HG03097 (cell line): ENCODE data around the gene ADAMTS16.
"Not testable (repeated sequence)": the region's sequence is repeated elsewhere in the genome, so short reads cannot be mapped to it uniquely, and the experiment has no call there.

Experiments used
- ATAC-seq: cut with Tn5 transposase; IDR thresholded peaks from one replicate; pipeline ENCODE4 v1.9.1; 2021; ENCODE audit not compliant: unreplicated experiment, low FRiP score

ADAMTS16 gene, protein sequence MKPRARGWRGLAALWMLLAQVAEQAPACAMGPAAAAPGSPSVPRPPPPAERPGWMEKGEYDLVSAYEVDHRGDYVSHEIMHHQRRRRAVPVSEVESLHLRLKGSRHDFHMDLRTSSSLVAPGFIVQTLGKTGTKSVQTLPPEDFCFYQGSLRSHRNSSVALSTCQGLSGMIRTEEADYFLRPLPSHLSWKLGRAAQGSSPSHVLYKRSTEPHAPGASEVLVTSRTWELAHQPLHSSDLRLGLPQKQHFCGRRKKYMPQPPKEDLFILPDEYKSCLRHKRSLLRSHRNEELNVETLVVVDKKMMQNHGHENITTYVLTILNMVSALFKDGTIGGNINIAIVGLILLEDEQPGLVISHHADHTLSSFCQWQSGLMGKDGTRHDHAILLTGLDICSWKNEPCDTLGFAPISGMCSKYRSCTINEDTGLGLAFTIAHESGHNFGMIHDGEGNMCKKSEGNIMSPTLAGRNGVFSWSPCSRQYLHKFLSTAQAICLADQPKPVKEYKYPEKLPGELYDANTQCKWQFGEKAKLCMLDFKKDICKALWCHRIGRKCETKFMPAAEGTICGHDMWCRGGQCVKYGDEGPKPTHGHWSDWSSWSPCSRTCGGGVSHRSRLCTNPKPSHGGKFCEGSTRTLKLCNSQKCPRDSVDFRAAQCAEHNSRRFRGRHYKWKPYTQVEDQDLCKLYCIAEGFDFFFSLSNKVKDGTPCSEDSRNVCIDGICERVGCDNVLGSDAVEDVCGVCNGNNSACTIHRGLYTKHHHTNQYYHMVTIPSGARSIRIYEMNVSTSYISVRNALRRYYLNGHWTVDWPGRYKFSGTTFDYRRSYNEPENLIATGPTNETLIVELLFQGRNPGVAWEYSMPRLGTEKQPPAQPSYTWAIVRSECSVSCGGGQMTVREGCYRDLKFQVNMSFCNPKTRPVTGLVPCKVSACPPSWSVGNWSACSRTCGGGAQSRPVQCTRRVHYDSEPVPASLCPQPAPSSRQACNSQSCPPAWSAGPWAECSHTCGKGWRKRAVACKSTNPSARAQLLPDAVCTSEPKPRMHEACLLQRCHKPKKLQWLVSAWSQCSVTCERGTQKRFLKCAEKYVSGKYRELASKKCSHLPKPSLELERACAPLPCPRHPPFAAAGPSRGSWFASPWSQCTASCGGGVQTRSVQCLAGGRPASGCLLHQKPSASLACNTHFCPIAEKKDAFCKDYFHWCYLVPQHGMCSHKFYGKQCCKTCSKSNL

DNA sequence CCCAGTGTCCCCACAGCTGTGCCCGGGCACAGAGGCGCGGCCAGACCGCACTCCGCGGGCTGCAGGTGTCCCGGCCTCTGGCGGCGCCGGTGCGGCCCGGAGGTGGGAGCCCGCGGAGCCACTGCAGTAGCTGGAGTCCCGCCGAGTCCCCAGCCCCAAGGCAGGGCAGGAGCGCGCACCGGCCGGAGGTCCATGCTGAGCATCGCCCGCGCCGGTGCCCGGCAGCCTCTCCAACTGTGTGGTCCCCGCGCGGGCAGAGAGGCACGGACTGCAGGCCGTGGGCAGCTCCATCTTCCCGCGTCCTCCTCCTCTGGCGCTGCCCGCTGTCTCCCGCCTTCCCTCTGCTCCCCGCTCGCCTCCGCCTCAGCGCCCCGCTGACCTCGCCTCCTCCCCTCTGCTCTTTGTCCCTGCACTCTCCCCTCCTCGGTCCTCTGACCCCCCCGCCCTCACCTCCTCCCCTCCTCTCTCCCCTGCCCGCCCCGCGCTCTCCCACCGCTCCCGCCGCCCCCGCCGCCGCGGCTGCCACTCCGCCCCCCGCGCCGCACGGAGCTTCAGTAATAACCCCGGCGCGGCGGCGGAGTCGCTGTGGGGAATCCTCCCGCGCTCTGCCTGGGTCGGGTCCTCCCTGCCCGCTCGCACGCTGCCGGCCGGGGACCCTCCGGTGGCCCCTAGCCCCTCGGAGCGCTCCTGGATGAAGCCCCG, at the start of gene ADAMTS16:
Gene ADAMTS16, plus strand, starts transcription at position 554 of the 702 bp plus-strand sequence. Its CDS starts 138 bp downstream, at position 692.
- no peak for ATAC-seq

DNA sequence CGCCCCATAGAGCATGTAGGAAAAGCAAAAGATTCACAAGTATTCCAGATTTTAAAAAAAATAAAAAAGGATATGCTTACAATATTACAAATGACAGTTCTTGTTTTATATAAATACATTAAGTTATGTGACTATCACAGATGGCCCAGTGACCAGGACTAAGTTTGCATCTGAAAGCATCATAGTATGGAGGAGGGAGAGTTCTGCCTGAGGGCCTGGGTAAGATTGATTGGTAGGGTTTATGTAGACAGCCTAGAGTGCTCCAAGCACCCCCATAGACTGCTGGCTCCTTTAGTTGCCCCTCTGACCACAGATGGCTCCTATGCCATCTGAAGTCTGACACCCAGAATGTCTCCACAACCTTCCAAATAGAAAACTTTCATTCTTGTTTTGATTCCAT, 48.0 kb upstream of the ADAMTS16 start:
- ATAC-seq, result no peak

DNA sequence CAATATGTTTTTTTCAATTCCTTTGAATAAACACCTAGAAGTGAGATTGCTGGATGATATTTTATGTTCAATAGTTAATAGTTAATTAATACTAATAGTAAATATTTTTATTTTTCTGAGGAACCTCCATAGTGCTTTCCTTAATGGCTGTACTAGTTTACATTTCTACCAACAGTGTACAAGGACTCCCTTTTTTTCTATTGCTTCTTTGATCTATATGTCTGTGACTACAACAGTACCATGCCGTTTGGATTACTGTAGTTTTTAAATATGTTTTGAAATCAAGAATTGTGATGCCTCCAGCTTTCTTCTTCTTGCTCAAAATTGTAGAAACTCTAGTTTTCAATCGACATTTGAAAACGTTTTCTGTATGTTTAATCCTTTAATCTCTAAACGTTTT, 39.5 kb upstream of the ADAMTS16 start:
- no peak for ATAC-seq

DNA sequence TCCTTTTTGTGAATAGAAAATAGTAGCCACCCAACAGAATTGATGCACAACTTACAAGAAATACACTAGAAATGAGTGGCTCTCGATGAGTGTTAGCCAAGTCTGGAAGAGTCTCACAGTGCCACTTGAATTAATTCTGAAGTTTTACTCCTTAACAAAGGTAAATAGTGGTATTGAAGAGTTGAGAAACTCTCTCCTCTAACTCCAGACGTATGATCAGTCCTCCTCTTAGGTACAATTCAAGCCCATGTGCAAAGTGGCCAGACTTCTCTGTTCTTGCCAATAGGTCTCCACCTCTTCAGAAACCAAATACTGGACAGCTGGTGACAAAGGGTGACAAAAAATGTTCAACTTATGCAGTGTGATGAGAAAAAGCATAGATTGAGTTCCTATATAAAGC, 38.5 kb upstream of the ADAMTS16 start:
- ATAC-seq, result no peak

DNA sequence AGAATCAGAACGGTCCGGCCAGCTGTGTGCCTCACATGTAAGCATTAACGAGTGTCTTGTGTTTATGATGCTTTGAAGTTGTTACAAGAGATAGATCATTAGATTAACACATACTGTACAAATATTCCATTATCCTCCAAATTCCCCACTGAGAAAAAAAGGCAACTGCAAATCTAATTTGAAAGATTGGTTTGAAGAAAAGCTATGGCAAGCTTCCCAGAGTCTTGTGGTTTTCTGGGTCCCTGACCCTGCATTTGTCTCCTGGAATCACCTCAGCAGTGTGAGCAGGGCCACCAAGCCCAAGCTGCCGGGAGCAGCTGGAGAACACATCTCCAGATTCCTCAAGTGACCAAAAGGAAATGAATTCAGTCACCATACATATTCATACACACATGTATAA, 36.9 kb upstream of the ADAMTS16 start:
- ATAC-seq, result no peak

- no peak for ATAC-seq
These were observed 35.6 kb upstream of the ADAMTS16 start for GRCh38 chr5:5104550-5104949.

DNA sequence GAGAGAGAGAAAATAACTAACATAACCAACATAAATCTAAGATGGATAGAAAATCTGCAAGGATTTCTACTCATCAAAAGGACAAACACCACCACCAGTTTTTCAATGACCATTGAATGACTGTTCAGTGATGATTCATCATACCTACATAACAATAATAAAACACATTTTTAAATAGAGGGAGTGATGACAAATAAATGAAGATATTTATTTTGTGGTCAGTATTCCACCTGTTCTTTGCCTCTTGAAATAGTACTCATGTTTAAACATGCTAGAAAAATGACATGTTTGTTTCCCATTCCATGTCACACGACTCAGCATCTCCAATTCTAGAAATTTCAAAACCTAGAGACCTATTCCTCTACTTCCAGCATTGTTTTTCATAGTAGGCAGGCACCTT, 34.6 kb upstream of the ADAMTS16 start:
- ATAC-seq, result no peak

GRCh38 chr5:5116956-5117355, 23.2 kb upstream of the ADAMTS16 start:
- no peak for ATAC-seq

- no peak for ATAC-seq
These were observed 17.4 kb upstream of the ADAMTS16 start for GRCh38 chr5:5122776-5123175.

GRCh38 chr5:5124231-5124630, 15.9 kb upstream of the ADAMTS16 start:
- ATAC-seq, result no peak

GRCh38 chr5:5126444-5126843, 13.7 kb upstream of the ADAMTS16 start:
- no peak for ATAC-seq

GRCh38 chr5:5128766-5129165, 11.4 kb upstream of the ADAMTS16 start:
- no peak for ATAC-seq

GRCh38 chr5:5132234-5132633, 7.9 kb upstream of the ADAMTS16 start:
- ATAC-seq, result no peak

DNA sequence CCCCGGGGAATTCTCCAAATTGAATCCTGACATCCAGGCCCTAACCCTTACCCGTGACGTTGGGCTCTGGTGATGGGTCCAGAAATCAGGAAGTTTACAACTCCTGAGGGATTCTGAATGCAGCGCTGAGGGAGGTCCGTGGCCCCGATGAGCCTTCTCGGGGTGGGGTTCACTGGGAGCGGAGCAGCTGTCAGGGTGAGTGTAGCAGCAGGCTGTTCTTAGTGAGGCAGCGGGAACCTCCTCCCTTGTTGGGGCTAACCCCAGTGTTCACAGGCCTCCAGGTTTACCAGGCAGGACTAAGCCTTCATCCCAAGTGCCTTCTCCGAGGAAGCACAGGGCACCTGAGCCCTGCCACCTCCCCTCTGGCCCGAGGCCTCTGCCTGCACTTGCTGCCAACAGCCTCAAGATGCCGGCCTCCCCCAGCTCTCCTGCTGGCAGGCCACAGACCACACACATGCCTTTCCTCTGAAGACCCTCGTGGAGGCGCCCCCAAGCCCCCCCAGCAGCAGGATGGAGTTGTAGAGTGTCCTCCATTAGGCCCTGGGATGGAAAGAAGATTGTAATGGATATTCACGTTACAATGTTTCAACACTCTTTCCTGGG, 7.3 kb upstream of the ADAMTS16 start:
- no peak for ATAC-seq

- no peak for ATAC-seq
These were observed 6.0 kb upstream of the ADAMTS16 start for GRCh38 chr5:5134107-5134506.

DNA sequence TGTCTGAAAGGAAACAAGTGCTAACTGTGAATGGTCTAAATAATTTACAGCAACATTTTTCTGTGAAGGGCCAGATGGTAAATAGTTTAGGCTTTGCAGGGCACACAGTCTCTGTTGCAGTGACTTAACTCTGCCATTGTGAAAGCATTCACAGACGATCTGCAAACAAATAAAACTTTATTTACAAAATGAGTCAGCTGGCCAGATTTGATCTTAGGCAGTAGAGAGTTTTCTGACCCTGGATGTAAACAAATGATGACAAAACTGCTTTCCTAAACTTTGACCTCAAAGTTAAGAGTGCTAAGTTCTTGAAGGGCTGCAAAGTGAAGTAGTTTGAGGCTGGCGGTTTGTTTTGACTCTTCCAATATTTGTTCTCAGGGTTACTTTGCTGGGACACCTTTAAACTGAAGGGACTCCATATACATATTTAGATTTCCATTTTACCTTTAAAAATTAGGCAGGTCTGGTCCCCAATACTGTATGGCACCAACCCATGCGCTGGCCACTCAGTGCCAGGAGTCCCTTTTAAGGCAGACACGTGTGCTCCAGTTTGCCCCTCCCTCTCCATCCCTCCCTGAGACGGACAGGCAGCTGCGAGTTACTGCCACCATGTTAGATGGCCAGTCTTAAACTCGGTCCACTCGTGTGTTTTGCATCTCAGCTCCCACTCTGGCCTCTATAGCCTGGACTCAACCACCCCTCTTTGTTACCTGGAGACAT, 4.0 kb upstream of the ADAMTS16 start:
- no peak for ATAC-seq

DNA sequence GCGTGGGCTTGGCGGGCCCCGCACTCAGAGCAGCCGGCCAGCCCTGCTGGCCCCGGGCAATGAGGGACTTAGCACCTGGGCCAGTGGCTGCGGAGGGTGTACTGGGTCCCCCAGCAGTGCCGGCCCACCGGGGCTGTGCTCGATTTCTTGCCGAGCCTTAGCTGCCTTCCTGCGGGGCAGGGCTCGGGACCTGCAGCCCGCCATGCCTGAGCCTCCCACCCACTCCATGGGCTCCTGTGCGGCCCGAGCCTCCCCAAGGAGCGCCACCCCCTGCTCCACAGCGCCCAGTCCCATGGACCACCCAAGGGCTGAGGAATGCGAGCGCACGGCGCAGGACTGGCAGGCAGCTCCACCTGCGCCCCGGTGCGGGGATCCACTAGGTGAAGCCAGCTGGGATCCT, 2.3 kb upstream of the ADAMTS16 start:
- not testable (repeated sequence) for ATAC-seq

- no peak for ATAC-seq
These were observed 774 bp upstream of the ADAMTS16 start for GRCh38 chr5:5139336-5139776.
